ENCODE measurements around the gene CDK19.
"Not testable (repeated sequence)": the region's sequence is repeated elsewhere in the genome, so short reads cannot be mapped to it uniquely, and the experiment has no call there.

Gene CDK19

DNA sequence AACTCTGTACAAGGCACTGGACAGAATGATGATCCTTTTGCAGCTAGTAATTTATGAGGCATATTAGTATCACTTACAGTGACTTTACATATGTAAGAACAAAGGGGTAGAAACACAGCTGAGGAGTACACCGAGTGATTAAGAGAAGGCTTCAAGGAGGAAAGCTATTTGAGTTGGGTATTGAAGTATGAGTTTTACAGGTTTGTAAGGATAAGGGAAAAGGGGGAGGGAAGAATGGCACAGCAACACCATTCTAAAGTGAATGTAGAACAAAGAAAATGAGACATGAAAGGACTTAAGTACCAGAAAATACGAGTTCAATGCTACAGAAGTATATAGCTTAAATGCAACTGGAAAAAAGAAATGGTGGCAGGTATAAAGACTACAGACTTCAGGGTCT is 5.5 kb downstream of the CDK19 start:
- Histone ChIP-seq H3K4me1 (ENCODE audit: insufficient read depth, poor library complexity, severe bottlenecking) (peaks cover 6% of the 10 kb centered on the region), H3K27me3 (ENCODE audit: insufficient read depth, poor library complexity, severe bottlenecking) (no peaks in the 10 kb centered on the region), H3K36me3 (ENCODE audit: low read depth) (no peaks in the 10 kb centered on the region), H3K9me3 (ENCODE audit: severe bottlenecking) (no peaks in the 10 kb centered on the region), H3K27ac (ENCODE audit: poor library complexity, severe bottlenecking) (no peak overlapping the region), H3K4me3 (ENCODE audit: severe bottlenecking) (no peak overlapping the region)
- DNase-seq (ENCODE audit: low spot score) (no peak), ATAC-seq (ENCODE audit: low read depth) (no peak)
- TF ChIP-seq, protein P1, sequence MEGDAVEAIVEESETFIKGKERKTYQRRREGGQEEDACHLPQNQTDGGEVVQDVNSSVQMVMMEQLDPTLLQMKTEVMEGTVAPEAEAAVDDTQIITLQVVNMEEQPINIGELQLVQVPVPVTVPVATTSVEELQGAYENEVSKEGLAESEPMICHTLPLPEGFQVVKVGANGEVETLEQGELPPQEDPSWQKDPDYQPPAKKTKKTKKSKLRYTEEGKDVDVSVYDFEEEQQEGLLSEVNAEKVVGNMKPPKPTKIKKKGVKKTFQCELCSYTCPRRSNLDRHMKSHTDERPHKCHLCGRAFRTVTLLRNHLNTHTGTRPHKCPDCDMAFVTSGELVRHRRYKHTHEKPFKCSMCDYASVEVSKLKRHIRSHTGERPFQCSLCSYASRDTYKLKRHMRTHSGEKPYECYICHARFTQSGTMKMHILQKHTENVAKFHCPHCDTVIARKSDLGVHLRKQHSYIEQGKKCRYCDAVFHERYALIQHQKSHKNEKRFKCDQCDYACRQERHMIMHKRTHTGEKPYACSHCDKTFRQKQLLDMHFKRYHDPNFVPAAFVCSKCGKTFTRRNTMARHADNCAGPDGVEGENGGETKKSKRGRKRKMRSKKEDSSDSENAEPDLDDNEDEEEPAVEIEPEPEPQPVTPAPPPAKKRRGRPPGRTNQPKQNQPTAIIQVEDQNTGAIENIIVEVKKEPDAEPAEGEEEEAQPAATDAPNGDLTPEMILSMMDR (IDR thresholded peaks at IDR 0.05; ENCODE audit: poor library complexity, severe bottlenecking), result no peak

GRCh38 chr6:110802175-110802574 is 13.1 kb downstream of the CDK19 start:
- H3K4me3 ChIP-seq (ENCODE audit: severe bottlenecking); H3K27ac ChIP-seq (ENCODE audit: poor library complexity, severe bottlenecking); H3K36me3 ChIP-seq (ENCODE audit: low read depth); DNase-seq (ENCODE audit: low spot score); H3K4me1 ChIP-seq (ENCODE audit: insufficient read depth, poor library complexity, severe bottlenecking); ATAC-seq (ENCODE audit: low read depth); H3K9me3 ChIP-seq (ENCODE audit: severe bottlenecking); H3K27me3 ChIP-seq (ENCODE audit: insufficient read depth, poor library complexity, severe bottlenecking): not testable (repeated sequence)

GRCh38 chr6:110800839-110801196 is 14.5 kb downstream of the CDK19 start:
- no peaks in the 10 kb centered on the region for H3K9me3 ChIP-seq (ENCODE audit: severe bottlenecking)
- TF ChIP-seq, protein P1 (IDR thresholded peaks at IDR 0.05; ENCODE audit: poor library complexity, severe bottlenecking), result no peak
- H3K36me3 ChIP-seq (ENCODE audit: low read depth), result no peaks in the 10 kb centered on the region
- no peak overlapping the region for H3K27ac ChIP-seq (ENCODE audit: poor library complexity, severe bottlenecking)
- DNase-seq (ENCODE audit: low spot score) (no peak), ATAC-seq (ENCODE audit: low read depth) (no peak)
- H3K4me1 ChIP-seq (ENCODE audit: insufficient read depth, poor library complexity, severe bottlenecking), result no peaks in the 10 kb centered on the region
- no peaks in the 10 kb centered on the region for H3K27me3 ChIP-seq (ENCODE audit: insufficient read depth, poor library complexity, severe bottlenecking)
- no peak overlapping the region for H3K4me3 ChIP-seq (ENCODE audit: severe bottlenecking)

- Histone ChIP-seq H3K4me3 (ENCODE audit: severe bottlenecking) (no peak overlapping the region), H3K27ac (ENCODE audit: poor library complexity, severe bottlenecking) (no peak overlapping the region), H3K36me3 (ENCODE audit: low read depth) (no peaks in the 10 kb centered on the region), H3K27me3 (ENCODE audit: insufficient read depth, poor library complexity, severe bottlenecking) (no peaks in the 10 kb centered on the region), H3K4me1 (ENCODE audit: insufficient read depth, poor library complexity, severe bottlenecking) (no peaks in the 10 kb centered on the region), H3K9me3 (ENCODE audit: severe bottlenecking) (no peaks in the 10 kb centered on the region)
- ATAC-seq (ENCODE audit: low read depth) (no peak), DNase-seq (ENCODE audit: low spot score) (no peak)
- TF ChIP-seq, protein P1 (IDR thresholded peaks at IDR 0.05; ENCODE audit: poor library complexity, severe bottlenecking), result no peak
Observed at GRCh38 chr6:110800196-110800838, 15.0 kb downstream of the CDK19 start.

GRCh38 chr6:110799655-110800054 is 15.6 kb downstream of the CDK19 start:
- Histone ChIP-seq H3K27me3 (ENCODE audit: insufficient read depth, poor library complexity, severe bottlenecking) (no peaks in the 10 kb centered on the region), H3K27ac (ENCODE audit: poor library complexity, severe bottlenecking) (no peak overlapping the region), H3K36me3 (ENCODE audit: low read depth) (no peaks in the 10 kb centered on the region), H3K4me3 (ENCODE audit: severe bottlenecking) (no peak overlapping the region), H3K4me1 (ENCODE audit: insufficient read depth, poor library complexity, severe bottlenecking) (no peaks in the 10 kb centered on the region), H3K9me3 (ENCODE audit: severe bottlenecking) (no peaks in the 10 kb centered on the region)
- TF ChIP-seq, protein P1 (IDR thresholded peaks at IDR 0.05; ENCODE audit: poor library complexity, severe bottlenecking), result no peak
- ATAC-seq (ENCODE audit: low read depth), result no peak
- no peak for DNase-seq (ENCODE audit: low spot score)
